Ureter (tissue), 1 donor: ENCODE measurements around the gene LGALS1. TPM values are rescaled to one million over a fixed set of nuclear protein-coding genes. Genes with fewer than 3 reads are reported as not detected.

Experiments used
- DNase-seq: peaks from one replicate; pipeline ENCODE4 v3.0.0-alpha.2; 2020; ENCODE audit warnings: low spot score
- total RNA-seq: library from RNA; stranded (reverse); gene quantifications from one replicate; pipeline ENCODE4 v1.2.4, GENCODE V29; 2023
- donor health status: DM: yes; HTN: yes; CAD: no.

The LGALS1 gene
- total RNA-seq, 1 donor from 2014 or later = 396 TPM

DNA sequence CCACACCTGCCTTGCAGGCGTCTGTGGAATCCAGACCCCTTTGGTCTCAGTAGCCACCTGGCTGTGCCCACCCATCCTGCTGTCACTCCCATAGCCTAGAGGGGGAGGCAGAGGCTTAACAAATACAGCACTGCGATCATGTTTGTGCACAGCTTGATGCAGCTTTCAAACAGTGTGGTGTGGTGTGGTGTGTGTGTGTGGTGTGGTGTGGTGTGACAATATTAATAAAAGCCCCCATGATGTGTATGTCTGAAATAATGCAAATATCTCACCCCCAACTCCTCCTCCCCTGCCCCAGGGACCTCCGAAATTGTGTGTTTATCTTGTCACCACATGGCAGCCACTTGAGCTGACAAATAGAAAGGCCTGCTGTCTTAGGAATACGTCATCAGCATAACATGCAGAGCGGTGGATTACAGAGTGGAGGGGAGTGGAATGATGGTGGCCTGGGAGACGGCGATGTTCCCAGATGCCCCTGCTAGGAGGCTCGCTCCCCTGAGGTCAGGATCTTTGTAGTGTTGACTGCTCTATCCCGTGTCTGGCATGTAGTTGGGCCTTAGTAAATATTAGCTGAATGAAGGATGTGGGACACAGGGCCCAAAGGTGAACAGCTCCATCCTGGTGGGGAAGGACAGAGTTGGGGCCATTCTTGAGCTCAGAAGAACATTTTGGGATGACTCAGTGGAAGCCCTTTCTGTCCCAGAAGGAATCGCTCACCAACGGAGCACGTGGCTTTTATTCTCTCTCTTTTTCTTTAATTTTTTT lies 14.1 kb upstream of the LGALS1 start:
- no peak for DNase-seq

- DNase-seq = no peak
Measured at GRCh38 chr22:37662039-37662438, 13.4 kb upstream of the LGALS1 start.

DNA sequence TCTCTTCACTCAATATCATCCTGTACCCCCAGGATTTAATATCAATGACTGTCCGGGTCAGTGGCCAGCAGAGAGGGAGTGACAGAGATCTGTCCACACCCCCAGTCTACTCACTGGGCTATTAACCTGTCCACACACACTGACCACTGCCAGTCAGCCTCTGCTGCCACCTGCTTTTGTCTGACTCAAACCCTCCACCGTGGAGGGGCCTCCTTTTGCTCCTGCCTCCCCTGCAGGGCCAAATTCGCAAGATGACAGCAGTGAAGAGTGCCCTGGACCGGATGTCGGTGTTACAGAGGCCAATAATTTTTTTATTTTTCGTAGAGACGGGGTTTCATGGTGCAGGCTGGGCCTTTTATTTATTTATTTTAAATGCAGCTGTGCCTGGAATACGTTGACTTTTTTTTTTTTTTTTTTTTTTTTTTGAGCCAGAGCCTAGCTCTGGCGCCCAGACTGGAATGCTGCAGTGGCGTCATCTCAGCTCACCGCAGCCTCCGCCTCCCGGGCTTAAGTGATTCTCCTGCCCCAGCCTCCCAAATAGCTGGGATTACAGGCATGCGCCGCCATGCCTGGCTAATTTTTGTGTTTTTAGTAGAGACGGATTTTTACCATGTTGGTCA lies 11.8 kb upstream of the LGALS1 start:
- DNase-seq = no peak

GRCh38 chr22:37664249-37665101 lies 11.0 kb upstream of the LGALS1 start:
- DNase-seq = no peak

- no peak for DNase-seq
Measured at GRCh38 chr22:37665487-37665886, 9.9 kb upstream of the LGALS1 start.

DNA sequence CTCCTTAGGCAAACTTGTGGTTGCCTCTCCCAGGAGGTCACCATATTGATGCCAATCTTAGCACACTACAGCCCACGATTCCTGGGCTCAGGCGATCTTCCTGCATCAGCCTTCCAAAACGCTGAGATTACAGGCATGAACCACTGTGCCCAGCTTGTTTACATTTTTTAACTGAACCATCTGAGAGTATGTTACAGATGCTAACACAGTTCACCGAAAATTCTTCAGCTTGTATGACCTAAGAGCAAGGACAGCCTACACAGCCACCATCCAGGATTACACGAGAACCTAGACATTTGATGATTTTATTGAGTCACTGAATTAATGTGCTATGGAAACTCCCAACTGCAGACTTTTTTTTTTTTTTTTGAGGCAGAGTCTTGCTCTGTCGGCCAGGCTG lies 5.8 kb upstream of the LGALS1 start:
- no peak for DNase-seq

GRCh38 chr22:37672206-37672919 lies 3.1 kb upstream of the LGALS1 start:
- DNase-seq = no peak

GRCh38 chr22:37672920-37673455 lies 2.4 kb upstream of the LGALS1 start:
- no peak for DNase-seq

- no peak for DNase-seq
Measured at GRCh38 chr22:37674248-37674647, 1.2 kb upstream of the LGALS1 start.

- DNase-seq = peak; percentile 76
Measured at GRCh38 chr22:37675930-37676735, 697 bp downstream of the LGALS1 start.

- DNase-seq = peak; percentile 91
Measured at GRCh38 chr22:37676736-37677492, 1.5 kb downstream of the LGALS1 start.

- DNase-seq = no peak
Measured at GRCh38 chr22:37677493-37677974, 2.1 kb downstream of the LGALS1 start.

DNA sequence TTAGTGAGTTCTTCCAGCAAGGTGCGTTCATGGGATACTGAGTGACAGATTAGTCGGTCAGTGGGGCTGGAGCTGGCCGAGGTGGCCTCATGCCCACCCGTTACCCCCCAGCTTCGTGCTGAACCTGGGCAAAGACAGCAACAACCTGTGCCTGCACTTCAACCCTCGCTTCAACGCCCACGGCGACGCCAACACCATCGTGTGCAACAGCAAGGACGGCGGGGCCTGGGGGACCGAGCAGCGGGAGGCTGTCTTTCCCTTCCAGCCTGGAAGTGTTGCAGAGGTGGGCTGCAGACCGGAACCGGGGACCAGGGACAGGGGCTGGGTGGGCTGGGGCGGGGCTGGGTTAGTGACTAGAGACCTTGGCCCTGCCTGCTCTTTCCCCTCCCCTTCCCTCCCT lies 2.9 kb downstream of the LGALS1 start:
- no peak for DNase-seq

DNA sequence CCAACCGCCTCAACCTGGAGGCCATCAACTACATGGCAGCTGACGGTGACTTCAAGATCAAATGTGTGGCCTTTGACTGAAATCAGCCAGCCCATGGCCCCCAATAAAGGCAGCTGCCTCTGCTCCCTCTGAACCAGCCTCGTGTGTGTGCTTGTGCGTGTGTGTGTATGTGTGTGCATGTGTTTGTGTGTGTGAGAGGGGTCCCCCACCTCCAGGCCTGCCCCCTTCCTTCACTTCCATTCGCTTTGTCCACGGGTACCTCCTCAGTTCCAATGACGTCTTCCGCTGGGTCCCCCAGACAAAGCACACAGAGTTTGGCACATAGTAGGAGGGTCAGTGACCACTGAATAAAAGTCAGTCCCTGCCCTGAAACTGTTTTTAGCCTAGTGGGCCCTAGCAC lies 4.2 kb downstream of the LGALS1 start:
- no peak for DNase-seq

GRCh38 chr22:37680191-37680851 lies 4.9 kb downstream of the LGALS1 start:
- DNase-seq = no peak

DNA sequence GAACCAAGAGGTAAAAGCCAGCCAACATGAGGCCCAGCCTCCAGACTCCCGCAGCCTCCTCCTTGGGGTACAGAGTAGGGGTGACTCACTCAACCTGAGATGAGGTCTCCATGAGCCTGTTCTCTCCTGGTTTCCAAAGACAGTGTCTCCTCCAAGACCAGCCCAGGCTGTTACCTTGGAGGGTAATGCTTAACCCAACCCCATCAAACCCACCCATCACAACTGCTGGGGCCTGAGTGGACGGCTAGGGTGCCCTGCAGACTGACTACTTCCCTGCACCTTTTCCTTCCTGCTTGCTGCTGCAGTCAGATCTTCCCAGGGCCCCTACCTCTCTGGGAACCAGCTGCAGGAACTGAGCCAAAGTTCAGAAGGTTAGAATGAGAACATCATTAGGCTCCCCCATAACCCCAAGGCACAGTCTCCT lies 5.6 kb downstream of the LGALS1 start:
- no peak for DNase-seq

- peak; percentile 81 for DNase-seq
Measured at GRCh38 chr22:37681556-37682049, 6.2 kb downstream of the LGALS1 start.

DNA sequence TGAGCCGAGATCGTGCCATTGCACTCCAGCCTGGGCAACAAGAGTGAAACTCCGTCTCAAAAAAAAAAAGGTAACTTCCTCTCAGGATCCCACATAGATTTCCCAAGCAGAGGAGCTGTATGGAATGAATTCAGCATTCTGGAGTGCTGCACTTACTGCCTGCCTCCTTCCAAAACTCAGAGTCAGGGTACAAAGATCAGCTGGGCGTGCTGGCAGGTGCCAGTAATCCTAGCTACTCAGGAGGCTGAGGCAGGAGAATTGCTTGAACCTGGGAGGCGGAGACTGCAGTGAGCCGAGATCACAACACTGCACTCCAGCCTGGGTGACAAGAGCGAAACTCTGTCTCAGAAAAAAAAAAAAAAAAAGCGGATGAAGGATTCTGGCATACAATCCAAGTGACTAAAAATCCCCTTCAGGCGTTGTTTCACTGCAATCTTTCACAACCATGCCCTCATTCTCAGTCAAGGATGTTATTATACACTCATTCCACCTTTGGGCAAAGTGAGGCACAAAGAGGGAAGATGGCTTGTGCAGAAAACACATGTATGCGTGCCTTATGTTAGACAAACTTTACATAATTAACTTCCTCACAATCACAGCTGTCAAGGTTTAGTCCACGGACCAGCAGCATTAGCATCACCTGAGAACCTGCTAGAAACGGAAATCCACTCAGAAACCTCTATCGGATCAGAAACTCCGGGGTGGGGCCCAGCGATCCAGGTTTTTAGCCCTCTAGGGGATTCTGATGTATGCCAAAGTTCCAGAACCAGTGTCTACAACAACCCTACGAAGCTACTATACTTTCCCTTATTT lies 9.6 kb downstream of the LGALS1 start:
- no peak for DNase-seq
